ENCODE results near the gene SRGAP3. TPM values are rescaled to one million over a fixed set of nuclear protein-coding genes. Genes with fewer than 3 reads are reported as not detected.

Gene SRGAP3
- total and polyA plus RNA-seq, 2 donors (not counting 1 experiment from before 2014, with no cell fraction given): 1.4 to 1.5 TPM

DNA sequence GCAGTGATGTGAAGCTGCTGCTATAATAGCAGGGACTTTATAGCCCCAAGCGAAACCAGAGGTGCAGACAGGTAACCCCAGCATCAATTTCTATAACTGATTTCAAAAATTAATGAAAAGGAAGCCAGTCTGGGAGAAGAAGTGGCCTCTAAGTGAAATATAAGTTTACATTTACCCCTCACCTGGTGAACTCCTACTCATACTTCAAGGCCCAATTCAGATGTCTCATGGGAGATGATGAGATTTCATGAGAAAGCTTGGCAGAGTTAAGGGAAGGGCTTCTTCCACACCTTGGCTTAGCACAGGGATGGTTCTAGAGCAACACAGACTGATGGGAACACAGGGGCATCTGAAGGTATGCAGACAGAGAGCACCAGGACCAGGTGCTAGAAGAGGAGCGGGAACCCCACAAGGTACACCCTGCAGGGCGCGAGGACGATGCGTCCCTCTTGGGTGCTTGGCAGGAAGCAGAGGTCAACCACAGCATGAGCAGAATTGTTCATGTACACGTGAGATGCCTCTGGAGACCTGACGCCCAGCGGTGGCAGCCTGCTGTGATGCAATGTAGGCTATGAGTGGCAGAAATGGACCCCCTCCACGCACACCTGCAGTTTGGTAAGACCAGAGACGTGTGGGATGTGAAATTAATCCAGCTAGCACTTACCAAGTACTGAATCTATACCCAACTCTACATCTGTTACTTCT is 102.9 kb downstream of the SRGAP3 start:
- DNase-seq (no peak), ATAC-seq (ENCODE audit: low read depth) (no peak)
- Histone ChIP-seq H3K36me3 (replicated peaks in 1 of 2; ENCODE audit: control extremely low read depth in 1 of 2, control insufficient read depth in 1 of 2, extremely low read depth in 1 of 2, insufficient read depth in 2 of 2, low read length in 1 of 2) (no peaks in the 10 kb centered on the region), H3K27ac (ENCODE audit: low read length in 2 of 2) (no peak overlapping the region), H3K27me3 (replicated peaks in 1 of 4; ENCODE audit: control extremely low read depth in 1 of 4, control insufficient read depth in 3 of 4, insufficient read depth in 4 of 4, low read length in 3 of 4) (peaks cover 0 to 11% (median 4%) of the 10 kb centered on the region in 4 experiments), H2AFZ (ENCODE audit: insufficient read depth, low read depth, low read length, poor library complexity, severe bottlenecking) (no peak overlapping the region), H4K20me1 (ENCODE audit: control insufficient read depth, insufficient read depth, low read length, poor library complexity, severe bottlenecking) (no peaks in the 10 kb centered on the region), H3K4me3 (ENCODE audit: control extremely low read depth in 1 of 5, extremely low read depth in 1 of 5, insufficient read depth in 1 of 5, low read depth in 2 of 5, low read length in 4 of 5) (no peak overlapping the region), H3K9me3 (ENCODE audit: control extremely low read depth in 1 of 3, control insufficient read depth in 2 of 3, insufficient read depth in 1 of 3, low read length in 2 of 3) (peaks cover 1 to 26% (median 12%) of the 10 kb centered on the region in 3 donors), H3K4me1 (ENCODE audit: control insufficient read depth in 2 of 2, insufficient read depth in 2 of 2, low read length in 2 of 2) (no peaks in the 10 kb centered on the region), H3K4me2 (replicated peaks; ENCODE audit: low read depth, low read length, poor library complexity, severe bottlenecking) (no peak overlapping the region), H3K9ac (ENCODE audit: low read length) (no peak overlapping the region), H3K79me2 (ENCODE audit: control insufficient read depth, insufficient read depth, low read length) (no peaks in the 10 kb centered on the region)
- WGBS (ENCODE audit: insufficient coverage): 4% methylated on average over 8 of the region's 11 CpGs
- Mint-ChIP-seq H3K4me1 (peaks cover 2% of the 10 kb centered on the region), H3K27ac (no peak overlapping the region), H3K4me3 (no peak overlapping the region), H3K9me3 (ENCODE audit: insufficient read depth) (peaks cover 9% of the 10 kb centered on the region), H3K27me3 (peaks cover 25% of the 10 kb centered on the region)
- intact Hi-C loops (cut with micrococcal nuclease): no loop called here
- TF ChIP-seq, protein P1, sequence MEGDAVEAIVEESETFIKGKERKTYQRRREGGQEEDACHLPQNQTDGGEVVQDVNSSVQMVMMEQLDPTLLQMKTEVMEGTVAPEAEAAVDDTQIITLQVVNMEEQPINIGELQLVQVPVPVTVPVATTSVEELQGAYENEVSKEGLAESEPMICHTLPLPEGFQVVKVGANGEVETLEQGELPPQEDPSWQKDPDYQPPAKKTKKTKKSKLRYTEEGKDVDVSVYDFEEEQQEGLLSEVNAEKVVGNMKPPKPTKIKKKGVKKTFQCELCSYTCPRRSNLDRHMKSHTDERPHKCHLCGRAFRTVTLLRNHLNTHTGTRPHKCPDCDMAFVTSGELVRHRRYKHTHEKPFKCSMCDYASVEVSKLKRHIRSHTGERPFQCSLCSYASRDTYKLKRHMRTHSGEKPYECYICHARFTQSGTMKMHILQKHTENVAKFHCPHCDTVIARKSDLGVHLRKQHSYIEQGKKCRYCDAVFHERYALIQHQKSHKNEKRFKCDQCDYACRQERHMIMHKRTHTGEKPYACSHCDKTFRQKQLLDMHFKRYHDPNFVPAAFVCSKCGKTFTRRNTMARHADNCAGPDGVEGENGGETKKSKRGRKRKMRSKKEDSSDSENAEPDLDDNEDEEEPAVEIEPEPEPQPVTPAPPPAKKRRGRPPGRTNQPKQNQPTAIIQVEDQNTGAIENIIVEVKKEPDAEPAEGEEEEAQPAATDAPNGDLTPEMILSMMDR (IDR thresholded peaks at IDR 0.05): no peak
- no peak for TF ChIP-seq EZH2 (IDR thresholded peaks at IDR 0.05; ENCODE audit: borderline replicate concordance, insufficient read depth, low read depth, low read length, poor library complexity, severe bottlenecking)
- CTCF ChIA-PET: no interaction called here
- POLR2A ChIA-PET: no interaction called here

DNA sequence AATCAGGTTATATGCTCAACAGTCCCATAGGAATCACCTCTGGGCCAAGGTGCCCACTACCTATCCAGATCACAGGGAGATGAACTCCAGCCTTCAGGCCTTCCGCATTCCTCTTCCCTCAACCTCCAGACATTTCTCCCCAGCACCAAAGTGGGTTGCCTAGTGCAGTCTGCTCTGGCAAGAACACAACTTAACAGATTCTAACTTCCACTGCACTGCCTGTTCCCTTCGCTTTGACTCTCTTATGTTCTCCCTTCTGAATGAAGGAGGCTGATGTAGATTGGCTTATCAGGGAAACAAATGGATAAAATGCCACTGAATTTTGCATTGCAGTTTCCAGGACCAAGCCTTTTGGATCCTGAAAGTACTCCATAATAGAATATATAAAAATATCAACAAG is 106.3 kb downstream of the SRGAP3 start:
- peaks cover 2% of the 10 kb centered on the region for H3K4me1 Mint-ChIP-seq
- Histone ChIP-seq H3K36me3 (replicated peaks in 1 of 2; ENCODE audit: control extremely low read depth in 1 of 2, control insufficient read depth in 1 of 2, extremely low read depth in 1 of 2, insufficient read depth in 2 of 2, low read length in 1 of 2) (no peaks in the 10 kb centered on the region), H3K4me2 (replicated peaks; ENCODE audit: low read depth, low read length, poor library complexity, severe bottlenecking) (no peak overlapping the region), H2AFZ (ENCODE audit: insufficient read depth, low read depth, low read length, poor library complexity, severe bottlenecking) (no peak overlapping the region), H3K4me1 (ENCODE audit: control insufficient read depth in 2 of 2, insufficient read depth in 2 of 2, low read length in 2 of 2) (no peaks in the 10 kb centered on the region), H3K27ac (ENCODE audit: low read length in 2 of 2) (no peak overlapping the region), H3K9ac (ENCODE audit: low read length) (no peak overlapping the region), H3K9me3 (ENCODE audit: control extremely low read depth in 1 of 3, control insufficient read depth in 2 of 3, insufficient read depth in 1 of 3, low read length in 2 of 3) (peaks cover 0 to 5% (median 1%) of the 10 kb centered on the region in 3 donors), H3K79me2 (ENCODE audit: control insufficient read depth, insufficient read depth, low read length) (no peaks in the 10 kb centered on the region), H3K27me3 (replicated peaks in 1 of 4; ENCODE audit: control extremely low read depth in 1 of 4, control insufficient read depth in 3 of 4, insufficient read depth in 4 of 4, low read length in 3 of 4) (peaks cover 0 to 10% (median 5%) of the 10 kb centered on the region in 4 experiments), H4K20me1 (ENCODE audit: control insufficient read depth, insufficient read depth, low read length, poor library complexity, severe bottlenecking) (no peaks in the 10 kb centered on the region), H3K4me3 (ENCODE audit: control extremely low read depth in 1 of 5, extremely low read depth in 1 of 5, insufficient read depth in 1 of 5, low read depth in 2 of 5, low read length in 4 of 5) (no peak overlapping the region)
- H3K4me3 Mint-ChIP-seq: no peak overlapping the region
- ATAC-seq (ENCODE audit: low read depth) (no peak), DNase-seq (no peak)
- H3K9me3 Mint-ChIP-seq (ENCODE audit: insufficient read depth): no peaks in the 10 kb centered on the region
- intact Hi-C loops (cut with micrococcal nuclease): no loop called here
- H3K27ac Mint-ChIP-seq: no peak overlapping the region
- WGBS (ENCODE audit: insufficient coverage): 90% methylated on average over 1 of the region's 2 CpGs
- TF ChIP-seq, protein P1 (IDR thresholded peaks at IDR 0.05): no peak
- POLR2A ChIA-PET: no interaction called here
- H3K27me3 Mint-ChIP-seq: peaks cover 20% of the 10 kb centered on the region
- CTCF ChIA-PET: no interaction called here

Measured in B cell (primary cell).